Fibroblast of the aortic adventitia (primary cell): ENCODE results near the gene DIPK1C. TPM values are rescaled to one million over a fixed set of nuclear protein-coding genes. Genes with fewer than 3 reads are reported as not detected.

Experiments
- DNase-seq: peaks from one replicate; pipeline ENCODE4 v3.0.0-alpha.2; 2010; ENCODE audit warnings: low read depth
- H3K4me3 ChIP-seq: 2 replicates; pipeline ENCODE4 v1.5.1; 2011; ENCODE audit warnings: low read depth, mild to moderate bottlenecking, control low read depth, low read length, moderate library complexity
- CTCF ChIP-seq: IDR thresholded peaks from 2 replicates; pipeline ENCODE4 v1.5.1; 2011; ENCODE audit warnings: mild to moderate bottlenecking, low read length, control low read depth, inconsistent platforms; ENCODE audit not compliant: insufficient read depth
- total RNA-seq: library from RNA; depleted of rRNA; stranded (reverse); fragments of >200 nt; gene quantifications from 2 replicates; pipeline ENCODE4 v1.2.3, GENCODE V29; 2012; ENCODE audit warnings: low replicate concordance

DIPK1C gene
- total RNA-seq, 1 donor: not detected

GRCh38 chr18:74446631-74447403 is 10.3 kb downstream of the DIPK1C start:
- DNase-seq: no peak
- no peak overlapping the region for H3K4me3 ChIP-seq
- TF ChIP-seq CTCF: no peak

- TF ChIP-seq CTCF: no peak
- DNase-seq: no peak
- no peak overlapping the region for H3K4me3 ChIP-seq
These were observed 10.9 kb downstream of the DIPK1C start for GRCh38 chr18:74446178-74446577.

GRCh38 chr18:74445585-74445984 is 11.5 kb downstream of the DIPK1C start:
- DNase-seq: no peak
- H3K4me3 ChIP-seq: no peak overlapping the region
- no peak for TF ChIP-seq CTCF

GRCh38 chr18:74444104-74444503 is 13.0 kb downstream of the DIPK1C start:
- H3K4me3 ChIP-seq: no peak overlapping the region
- TF ChIP-seq CTCF: no peak
- no peak for DNase-seq

- TF ChIP-seq CTCF: no peak
- DNase-seq: no peak
- no peak overlapping the region for H3K4me3 ChIP-seq
These were observed 16.2 kb downstream of the DIPK1C start for GRCh38 chr18:74440808-74441427.

GRCh38 chr18:74438091-74438490 is 19.0 kb downstream of the DIPK1C start:
- TF ChIP-seq CTCF: no peak
- no peak for DNase-seq
- H3K4me3 ChIP-seq: no peak overlapping the region
